Epithelial cell of esophagus (primary cell): Measurements from ENCODE around the gene ZC3H10.

Source experiments
- DNase-seq: peaks from one replicate; pipeline ENCODE4 v3.0.0; 2010; ENCODE audit warnings: low read depth
- H3K4me3 ChIP-seq: 2 replicates; pipeline ENCODE4 v1.5.1; 2011; ENCODE audit warnings: mild to moderate bottlenecking, low read length, control low read depth
- CTCF ChIP-seq: IDR thresholded peaks from 2 replicates; pipeline ENCODE4 v1.5.1; 2011; ENCODE audit warnings: low read depth, mild to moderate bottlenecking, low read length, control low read depth, inconsistent platforms; ENCODE audit not compliant: insufficient read depth; ENCODE audit errors: missing control alignments

Gene ZC3H10

GRCh38 chr12:56110571-56110970 lies 7.5 kb upstream of the ZC3H10 start:
- DNase-seq: peak; percentile 97
- H3K4me3 ChIP-seq: no peak overlapping the region
- TF ChIP-seq CTCF: no peak

GRCh38 chr12:56114084-56114483 lies 4.0 kb upstream of the ZC3H10 start:
- DNase-seq: no peak
- no peak for TF ChIP-seq CTCF
- no peak overlapping the region for H3K4me3 ChIP-seq

GRCh38 chr12:56115329-56115728 lies 2.7 kb upstream of the ZC3H10 start:
- peak overlapping the region; percentile 92 for H3K4me3 ChIP-seq
- DNase-seq: peak; percentile 47
- no peak for TF ChIP-seq CTCF

- DNase-seq: peak; percentile 93
- H3K4me3 ChIP-seq: peak within 1 kb of the TSS; percentile 92
- TF ChIP-seq CTCF: no peak
These were observed 1.6 kb upstream of the ZC3H10 start, which contains the start of gene RPL41 for GRCh38 chr12:56116267-56117081. Gene RPL41 (plus strand): TSS chr12:56116633.

GRCh38 chr12:56117082-56117706 lies 872 bp upstream of the ZC3H10 start:
- H3K4me3 ChIP-seq: peak overlapping the region; percentile 92
- peak; percentile 19 for DNase-seq

- H3K4me3 ChIP-seq: peak overlapping the region; percentile 75
- DNase-seq: no peak
- no peak for TF ChIP-seq CTCF
These were observed 757 bp downstream of the ZC3H10 start for GRCh38 chr12:56118688-56119357.

GRCh38 chr12:56119361-56119796 lies 1.3 kb downstream of the ZC3H10 start:
- peak; percentile 87 for DNase-seq
- peak; percentile 85 for TF ChIP-seq CTCF
- peak overlapping the region; percentile 75 for H3K4me3 ChIP-seq
